BJ (cell line): Measurements from ENCODE around the gene HAUS3. TPM values are rescaled to one million over a fixed set of nuclear protein-coding genes. Genes with fewer than 3 reads are reported as not detected.

Experiments used
- CTCF ChIA-PET: fragments of 350-600 bp; formaldehyde crosslinking; extraction: SDS; loops from one replicate; lab custom pipeline; 2021; ENCODE audit warnings: antibody characterized with exemption, inconsistent platforms; lab: Yijun Ruan, JAX
- POLR2A ChIA-PET: fragments of 300-600 bp; sonication (Branson Sonifier 250); formaldehyde crosslinking; extraction: SDS; loops from one replicate; lab custom pipeline; 2021; ENCODE audit warnings: antibody characterized with exemption; lab: Charles Lee
- DNase-seq: peaks from one replicate; pipeline ENCODE4 v3.0.0-alpha.2; 2011; ENCODE audit warnings: low read depth
- H3K27me3 ChIP-seq: 2 replicates; pipeline ENCODE4 v1.6.0; 2011; ENCODE audit warnings: low read length; ENCODE audit not compliant: control insufficient read depth, insufficient read depth
- H3K36me3 ChIP-seq: 2 replicates; pipeline ENCODE4 v1.5.1; 2011; ENCODE audit warnings: low read length; ENCODE audit not compliant: control insufficient read depth, insufficient read depth
- H3K4me3 ChIP-seq: 2 replicates; pipeline ENCODE4 v1.5.1; 2011; ENCODE audit warnings: low read depth, mild to moderate bottlenecking, control low read depth, low read length
- polyA plus RNA-seq: library from polyadenylated mRNA; depleted of rRNA; stranded (reverse); fragments of >200 nt; gene quantifications from 2 replicates; pipeline ENCODE4 v1.2.3, GENCODE V29; 2011
- TF ChIP-seq, protein P1 (sequence below): IDR thresholded peaks from 2 replicates; pipeline ENCODE4 v1.5.1; 2011; ENCODE audit warnings: low read depth, mild to moderate bottlenecking, control low read depth, inconsistent platforms, low read length, moderate library complexity; ENCODE audit not compliant: insufficient read depth

The HAUS3 gene
- polyA plus RNA-seq, 1 experiment, result 1.9 TPM

DNA sequence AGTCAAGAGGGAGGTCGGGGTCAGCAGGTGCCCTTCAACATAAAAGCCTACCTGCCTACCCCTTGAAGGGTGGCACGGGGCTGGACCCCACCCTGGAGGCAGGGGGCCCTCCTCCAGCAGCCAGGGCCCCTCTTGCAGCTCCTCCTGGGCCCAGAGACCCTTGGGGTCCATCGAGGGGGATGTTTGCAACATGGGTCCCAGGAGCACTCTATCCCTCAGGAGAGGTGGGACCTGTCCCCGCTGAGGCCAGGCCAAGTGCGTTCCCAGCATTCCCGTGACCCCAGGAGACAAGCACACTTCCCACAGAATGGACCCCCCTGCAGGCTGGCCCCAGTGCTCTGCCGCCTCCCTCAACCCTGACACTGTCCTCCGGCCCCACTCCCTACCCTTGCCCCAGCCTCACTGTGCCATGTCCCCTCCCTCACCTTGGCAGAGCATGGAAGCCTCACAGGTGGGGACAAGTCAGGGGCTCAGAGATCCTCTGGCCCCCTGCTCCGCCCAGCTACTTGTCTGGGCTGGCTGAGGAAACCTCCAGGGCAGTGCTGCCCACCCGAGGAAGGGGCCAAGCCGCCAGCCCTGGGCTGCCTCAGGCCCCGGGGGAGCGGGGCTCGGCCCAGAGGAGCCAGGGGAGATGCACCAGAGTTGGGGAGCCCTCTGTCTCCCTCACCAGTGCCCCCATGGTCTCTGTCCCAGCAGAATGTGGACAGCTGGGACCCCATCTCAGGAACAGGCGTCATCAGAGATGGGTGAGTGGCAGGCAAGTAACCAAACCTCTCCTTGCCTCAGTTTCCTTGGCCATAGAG, 17.8 kb upstream of the HAUS3 start:
- no peak for DNase-seq
- H3K27me3 ChIP-seq, result no peaks in the 10 kb centered on the region
- ChIA-PET POLR2A (no interaction called here), CTCF (no interaction called here)
- peak overlapping the region; percentile 77 for H3K4me3 ChIP-seq
- H3K36me3 ChIP-seq, result peaks cover 14% of the 10 kb centered on the region
- TF ChIP-seq, protein P1, sequence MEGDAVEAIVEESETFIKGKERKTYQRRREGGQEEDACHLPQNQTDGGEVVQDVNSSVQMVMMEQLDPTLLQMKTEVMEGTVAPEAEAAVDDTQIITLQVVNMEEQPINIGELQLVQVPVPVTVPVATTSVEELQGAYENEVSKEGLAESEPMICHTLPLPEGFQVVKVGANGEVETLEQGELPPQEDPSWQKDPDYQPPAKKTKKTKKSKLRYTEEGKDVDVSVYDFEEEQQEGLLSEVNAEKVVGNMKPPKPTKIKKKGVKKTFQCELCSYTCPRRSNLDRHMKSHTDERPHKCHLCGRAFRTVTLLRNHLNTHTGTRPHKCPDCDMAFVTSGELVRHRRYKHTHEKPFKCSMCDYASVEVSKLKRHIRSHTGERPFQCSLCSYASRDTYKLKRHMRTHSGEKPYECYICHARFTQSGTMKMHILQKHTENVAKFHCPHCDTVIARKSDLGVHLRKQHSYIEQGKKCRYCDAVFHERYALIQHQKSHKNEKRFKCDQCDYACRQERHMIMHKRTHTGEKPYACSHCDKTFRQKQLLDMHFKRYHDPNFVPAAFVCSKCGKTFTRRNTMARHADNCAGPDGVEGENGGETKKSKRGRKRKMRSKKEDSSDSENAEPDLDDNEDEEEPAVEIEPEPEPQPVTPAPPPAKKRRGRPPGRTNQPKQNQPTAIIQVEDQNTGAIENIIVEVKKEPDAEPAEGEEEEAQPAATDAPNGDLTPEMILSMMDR, result no peak

DNA sequence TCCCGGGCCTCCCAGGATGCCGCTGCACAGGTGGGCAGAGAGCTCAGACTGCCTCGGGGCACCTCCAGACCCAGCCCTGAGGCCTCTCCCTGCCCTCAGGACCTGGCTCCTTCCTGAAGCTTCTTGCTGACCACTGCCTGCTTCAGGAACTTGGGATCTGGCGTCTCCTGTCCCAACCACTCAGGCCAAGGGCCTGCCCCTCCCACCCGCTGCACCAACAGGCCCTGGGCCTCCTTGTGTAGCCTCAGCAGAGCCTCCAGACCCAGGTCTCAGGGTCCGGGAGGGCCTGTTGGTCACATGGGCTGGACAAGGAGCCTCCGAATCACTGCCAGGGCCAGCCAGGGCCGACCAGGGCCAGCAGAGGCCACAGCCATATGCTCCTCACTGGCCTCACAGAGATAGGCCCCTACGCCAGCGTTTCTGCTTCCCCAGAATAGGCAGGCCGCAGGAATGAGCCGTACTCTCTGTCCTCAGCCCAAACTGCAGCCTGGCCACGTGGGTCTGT, 17.2 kb upstream of the HAUS3 start:
- TF ChIP-seq, protein P1, result no peak
- ChIA-PET CTCF (no interaction called here), POLR2A (no interaction called here)
- no peaks in the 10 kb centered on the region for H3K27me3 ChIP-seq
- H3K36me3 ChIP-seq, result peaks cover 17% of the 10 kb centered on the region
- no peak overlapping the region for H3K4me3 ChIP-seq
- DNase-seq, result no peak

DNA sequence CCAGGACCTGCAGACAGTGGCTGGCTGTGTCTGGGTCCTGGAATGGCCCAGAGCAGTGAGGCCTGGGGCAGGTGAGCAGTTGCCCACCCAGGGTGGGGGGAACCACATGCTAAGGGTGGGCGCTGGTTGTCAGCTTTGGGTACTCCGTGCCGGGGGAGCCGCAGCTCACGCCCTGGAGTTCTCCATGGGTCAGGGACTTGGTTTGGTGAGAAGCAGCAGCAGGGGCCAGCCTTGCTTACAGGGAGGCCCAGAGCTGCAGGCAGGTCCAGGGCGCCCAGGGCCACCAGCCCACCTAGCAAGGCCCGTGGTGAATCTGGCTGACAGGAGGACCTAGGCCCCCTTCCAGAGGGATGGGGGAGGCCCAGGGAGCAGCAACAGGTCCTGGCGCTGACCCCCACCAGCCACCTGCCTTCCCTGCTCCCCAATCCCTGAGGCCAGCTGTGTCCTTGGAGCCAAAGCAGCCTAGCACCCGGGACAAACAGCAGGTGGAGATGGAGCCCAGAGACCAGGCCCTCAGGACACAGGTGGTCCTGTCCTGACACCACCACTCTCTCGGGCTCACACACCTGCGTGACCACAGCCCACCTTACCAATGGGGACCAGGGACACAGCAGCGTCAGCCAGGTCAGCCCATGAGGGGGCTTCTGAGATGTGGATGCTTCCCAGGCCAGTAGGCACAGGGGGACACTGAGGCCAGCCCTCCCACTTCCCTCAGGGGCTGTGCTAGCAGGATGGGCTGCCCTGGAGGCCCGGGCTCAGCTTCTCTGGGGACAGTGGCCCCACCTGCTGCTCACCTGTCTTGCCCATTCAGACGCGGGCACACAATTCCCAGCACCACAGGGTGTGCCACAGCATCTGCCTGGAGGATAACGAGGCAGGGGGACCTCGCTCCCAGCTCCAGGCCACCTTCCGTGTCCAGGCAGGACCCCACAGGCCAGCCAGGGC, 16.4 kb upstream of the HAUS3 start:
- TF ChIP-seq, protein P1, result no peak
- ChIA-PET CTCF (no interaction called here), POLR2A (no interaction called here)
- no peak overlapping the region for H3K4me3 ChIP-seq
- no peak for DNase-seq
- H3K36me3 ChIP-seq, result peaks cover 21% of the 10 kb centered on the region
- no peaks in the 10 kb centered on the region for H3K27me3 ChIP-seq

DNA sequence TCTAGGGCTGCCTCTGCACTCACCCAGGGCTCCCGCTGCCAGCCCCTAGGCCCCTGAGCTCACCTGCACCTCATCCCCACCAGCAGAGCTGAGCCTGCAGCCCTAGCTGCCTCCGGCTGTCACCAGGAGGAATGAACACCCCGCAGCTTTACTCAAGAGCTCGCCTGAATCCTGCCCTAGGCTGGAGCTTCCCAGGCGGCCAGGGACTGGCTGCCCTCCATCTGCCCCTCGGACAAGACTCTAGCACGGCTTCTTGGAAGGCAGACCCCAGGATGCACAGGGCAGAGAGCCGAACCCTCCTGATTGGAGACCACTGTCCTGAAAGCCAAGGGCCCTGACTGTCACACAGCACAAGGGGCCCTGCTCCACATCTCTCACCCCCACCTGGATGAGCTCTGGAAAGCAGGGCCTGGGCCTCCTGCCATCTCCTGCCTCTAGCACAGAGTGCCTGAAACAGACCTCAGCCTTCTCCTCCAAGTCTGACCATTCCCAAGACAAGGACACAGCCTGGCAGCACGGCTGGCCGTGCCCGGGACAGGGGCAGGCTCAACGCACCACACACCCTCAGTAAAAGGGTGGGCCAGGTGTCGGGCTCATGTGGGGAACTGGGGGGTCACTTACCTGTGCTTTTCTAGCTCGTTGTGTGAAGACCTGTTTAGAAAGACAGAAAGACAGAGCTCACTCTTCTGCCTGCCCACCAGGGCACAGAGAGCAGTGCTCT, 15.6 kb upstream of the HAUS3 start:
- Histone ChIP-seq H3K4me3 (no peak overlapping the region), H3K27me3 (no peaks in the 10 kb centered on the region), H3K36me3 (peaks cover 25% of the 10 kb centered on the region)
- DNase-seq, result no peak
- ChIA-PET CTCF (interaction anchor here (0.9 kb wide), 1 partner anchor 37 kb away, joined by 3 read pairs; no protein-coding TSS in a partner anchor), POLR2A (no interaction called here)
- TF ChIP-seq, protein P1, result no peak
